DLD1 (cell line): Measurements from ENCODE around the gene HMGB3.
"Not testable (repeated sequence)": the region's sequence is repeated elsewhere in the genome, so short reads cannot be mapped to it uniquely, and the experiment has no call there.

Source experiments
- in situ Hi-C: cut with HindIII; loops from 2 replicates; pipeline ENCODE4 v1.10.0; 2017; ENCODE audit warnings: low sequenced_read_pairs

The HMGB3 gene

GRCh38 chrX:150977411-150978162 is 5.5 kb upstream of the HMGB3 start:
- in situ Hi-C loops, result no loop called here

- in situ Hi-C loops, result no loop called here
Measured at GRCh38 chrX:150980186-150980585, 2.9 kb upstream of the HMGB3 start.

- in situ Hi-C loops, result no loop called here
Measured at GRCh38 chrX:150980711-150981110, 2.4 kb upstream of the HMGB3 start.

GRCh38 chrX:150982235-150982787 is 824 bp upstream of the HMGB3 start:
- in situ Hi-C loops, result no loop called here

- in situ Hi-C loops, result no loop called here
Measured at GRCh38 chrX:150983521-150984168, 510 bp downstream of the HMGB3 start.

- in situ Hi-C loops, result no loop called here
Measured at GRCh38 chrX:150984169-150984824, 1.2 kb downstream of the HMGB3 start.

GRCh38 chrX:150987687-150988086 is 4.6 kb downstream of the HMGB3 start:
- in situ Hi-C loops, result not testable (repeated sequence)

GRCh38 chrX:150989420-150989819 is 6.3 kb downstream of the HMGB3 start:
- in situ Hi-C loops, result no loop called here

GRCh38 chrX:150990910-150991309 is 7.8 kb downstream of the HMGB3 start:
- in situ Hi-C loops, result no loop called here

- in situ Hi-C loops, result no loop called here
Measured at GRCh38 chrX:151000861-151001331, 17.8 kb downstream of the HMGB3 start.

GRCh38 chrX:151004085-151004484 is 20.9 kb downstream of the HMGB3 start:
- in situ Hi-C loops, result no loop called here

- in situ Hi-C loops, result no loop called here
Measured at GRCh38 chrX:151006410-151007109, 23.4 kb downstream of the HMGB3 start.

- in situ Hi-C loops, result no loop called here
Measured at GRCh38 chrX:151009582-151009981, 26.4 kb downstream of the HMGB3 start.

GRCh38 chrX:151013164-151013743 is 30.1 kb downstream of the HMGB3 start:
- in situ Hi-C loops, result no loop called here

- in situ Hi-C loops, result no loop called here
Measured at GRCh38 chrX:151015684-151016083, 32.5 kb downstream of the HMGB3 start.

GRCh38 chrX:151019856-151020255 is 36.7 kb downstream of the HMGB3 start:
- in situ Hi-C loops, result no loop called here

GRCh38 chrX:151030845-151031244 is 47.7 kb downstream of the HMGB3 start:
- in situ Hi-C loops, result no loop called here

GRCh38 chrX:151031391-151031975 is 48.3 kb downstream of the HMGB3 start:
- in situ Hi-C loops, result no loop called here

- in situ Hi-C loops, result no loop called here
Measured at GRCh38 chrX:151039351-151039750, 56.2 kb downstream of the HMGB3 start.
